Activated CD8-positive, alpha-beta memory T cell treated with anti-CD3 and anti-CD28 coated beads for 36 hours (primary cell): ENCODE results near the gene DIP2C. TPM values are rescaled to one million over a fixed set of nuclear protein-coding genes. Genes with fewer than 3 reads are reported as not detected.
"Not testable (repeated sequence)": the region's sequence is repeated elsewhere in the genome, so short reads cannot be mapped to it uniquely, and the experiment has no call there.

ENCODE experiments used
- CTCF ChIA-PET: fragments of 350-600 bp; sonication (Branson Sonifier 250); formaldehyde crosslinking; loops from one replicate; lab custom pipeline; 2021; ENCODE audit warnings: antibody characterized with exemption; lab: Charles Lee
- POLR2A ChIA-PET: fragments of 350-600 bp; sonication (Branson Sonifier 250); formaldehyde crosslinking; loops from one replicate; lab custom pipeline; 2021; ENCODE audit warnings: antibody characterized with exemption; lab: Charles Lee
- total RNA-seq, 2 experiments: library from RNA; stranded (reverse); gene quantifications; one replicate each; pipeline ENCODE4 v1.2.3, GENCODE V29; 2021

Gene DIP2C
- total RNA-seq, 2 experiments from 2014 or later: 0.08 TPM

DNA sequence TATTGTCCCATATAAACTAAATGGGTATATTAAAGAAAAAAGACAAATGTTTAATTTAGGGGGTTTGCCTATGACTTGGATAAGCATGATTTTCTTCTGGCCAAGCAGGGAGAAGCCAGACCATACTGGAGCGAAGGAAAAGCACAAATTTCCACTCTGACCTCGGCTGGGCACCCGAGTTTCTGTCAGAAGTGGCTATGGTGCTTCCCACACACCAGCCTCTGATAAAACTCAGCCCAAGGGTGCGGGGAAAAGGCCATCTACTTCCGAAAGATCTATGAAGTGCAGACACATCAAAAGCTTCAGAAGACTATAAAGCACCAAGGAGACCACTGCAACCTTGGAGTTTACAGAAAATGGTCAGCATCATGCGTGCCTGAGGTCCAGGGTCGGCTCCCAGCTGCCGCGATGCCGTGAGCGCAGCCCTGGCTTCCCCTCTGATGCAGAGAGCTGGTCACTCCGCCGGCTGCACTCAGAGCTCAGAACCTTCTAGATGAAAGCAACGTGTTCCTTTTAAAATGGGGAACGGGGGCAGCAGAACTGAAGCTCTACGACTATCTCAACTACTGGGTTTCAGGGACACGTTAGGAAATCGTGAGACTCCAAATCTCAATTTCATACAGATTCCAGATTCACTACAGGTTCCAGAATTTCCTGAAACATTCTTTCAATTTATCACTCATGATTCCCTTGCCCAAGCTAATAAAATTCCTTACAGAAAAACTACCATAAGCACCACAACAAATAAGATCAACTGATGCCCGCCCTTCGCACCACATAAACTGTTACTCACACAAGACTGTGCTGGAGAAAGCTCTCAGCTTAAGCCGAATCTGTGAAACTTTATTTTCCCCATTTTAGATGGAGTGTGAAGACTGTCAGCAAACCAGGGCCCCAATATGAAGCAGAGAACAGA lies 84.5 kb downstream of the DIP2C start:
- CTCF ChIA-PET: no interaction called here
- POLR2A ChIA-PET: no interaction called here

DNA sequence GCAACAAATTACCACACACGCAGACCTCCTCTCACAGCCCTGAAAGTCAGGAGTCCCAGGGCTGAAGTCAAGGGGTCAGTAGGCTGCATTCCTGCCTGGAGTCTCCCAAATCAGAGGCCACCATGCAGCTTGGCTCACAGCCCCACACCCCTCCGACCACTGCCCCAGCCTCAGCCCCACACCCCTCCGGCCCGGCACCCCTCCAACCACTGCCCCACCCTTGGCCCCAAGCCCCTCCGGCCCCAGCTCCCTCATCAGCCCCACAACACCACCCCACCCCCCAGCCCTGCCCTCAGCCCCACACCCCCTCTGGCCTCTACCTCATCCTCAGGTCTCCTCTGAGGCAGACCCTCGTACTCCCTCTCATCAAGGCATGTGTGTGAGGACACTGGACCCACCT lies 85.7 kb downstream of the DIP2C start:
- POLR2A ChIA-PET: no interaction called here
- CTCF ChIA-PET: no interaction called here

DNA sequence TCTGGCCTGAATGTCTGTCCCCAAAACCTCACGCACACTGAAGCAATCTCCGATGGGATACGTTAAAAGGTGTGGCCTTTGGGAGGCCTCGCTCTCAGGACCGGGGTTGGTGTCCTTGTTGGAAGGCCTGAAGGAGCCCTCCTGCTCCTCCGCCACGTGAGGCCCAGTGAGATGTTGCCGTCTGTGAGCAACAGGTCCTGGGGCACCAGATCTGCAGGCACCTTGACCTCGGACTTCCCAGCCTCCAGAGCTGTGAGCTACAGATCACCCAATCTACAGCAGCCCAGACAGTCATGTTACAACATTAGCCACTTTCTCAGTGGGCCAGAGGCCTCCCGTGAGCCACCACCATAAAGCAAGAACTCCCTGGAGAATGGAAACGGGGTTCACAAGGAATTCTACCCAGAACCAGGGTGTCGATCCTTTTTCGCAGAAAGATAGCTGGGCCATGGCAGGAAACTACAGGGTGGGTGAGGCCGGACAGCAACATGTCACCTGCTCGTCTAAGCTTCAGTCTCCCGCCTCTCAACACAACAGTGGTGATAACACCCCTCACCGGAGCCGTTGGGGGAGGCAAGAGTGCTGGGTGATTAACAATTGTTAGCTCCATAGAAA lies 87.0 kb downstream of the DIP2C start:
- ChIA-PET POLR2A (no interaction called here), CTCF (no interaction called here)

DNA sequence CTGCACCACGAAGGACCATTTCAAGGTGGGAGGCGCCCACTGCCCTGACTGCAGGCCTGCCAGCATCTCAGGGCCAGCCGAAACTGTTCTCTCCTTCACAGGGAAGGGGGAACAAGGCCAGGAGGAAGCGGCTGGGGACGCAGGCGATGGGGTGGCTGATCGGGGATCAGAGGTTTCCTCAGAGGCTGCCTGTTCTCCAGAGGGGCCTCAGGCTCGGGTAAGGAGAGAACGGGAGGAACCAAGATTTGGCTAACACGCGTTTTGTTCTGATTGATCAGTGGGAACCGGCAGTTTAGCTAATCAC lies 87.9 kb downstream of the DIP2C start:
- CTCF ChIA-PET: no interaction called here
- POLR2A ChIA-PET: no interaction called here

DNA sequence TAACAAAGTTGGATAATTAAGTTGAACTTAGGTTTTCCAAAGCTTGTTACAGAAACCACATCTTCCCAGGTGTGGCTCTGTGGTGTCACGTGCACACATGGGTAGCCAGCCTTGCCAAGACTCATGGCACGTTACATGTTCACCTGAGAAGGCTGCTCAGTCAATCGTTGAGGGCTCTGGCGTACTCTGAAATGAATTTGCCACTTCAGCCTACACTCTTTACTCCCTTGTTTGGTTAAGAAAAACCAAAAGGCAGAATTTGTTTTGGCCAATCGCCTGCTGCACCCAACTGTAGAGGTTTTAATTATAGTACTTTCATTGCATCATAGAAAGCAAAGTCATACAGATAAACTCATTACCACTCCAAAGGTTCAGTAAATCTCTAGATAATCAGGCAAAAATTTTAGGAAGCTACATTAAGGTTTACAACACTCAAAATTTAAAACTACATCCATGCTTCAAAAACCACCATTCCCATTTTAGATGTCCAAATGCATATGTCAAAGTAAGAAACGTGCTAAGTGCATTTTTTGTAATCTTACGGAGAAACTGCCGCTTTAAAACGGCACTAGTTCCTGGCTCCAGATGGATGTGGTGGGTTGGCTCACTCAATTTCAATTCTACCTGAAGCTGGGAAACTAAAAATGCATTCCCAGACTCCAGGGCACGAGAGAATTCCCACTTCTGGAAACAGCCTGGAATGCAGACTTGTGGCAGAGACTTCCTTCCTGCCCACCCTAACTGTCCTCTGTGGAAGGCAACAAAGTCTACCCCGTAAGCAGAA lies 88.4 kb downstream of the DIP2C start:
- ChIA-PET POLR2A (no interaction called here), CTCF (no interaction called here)

DNA sequence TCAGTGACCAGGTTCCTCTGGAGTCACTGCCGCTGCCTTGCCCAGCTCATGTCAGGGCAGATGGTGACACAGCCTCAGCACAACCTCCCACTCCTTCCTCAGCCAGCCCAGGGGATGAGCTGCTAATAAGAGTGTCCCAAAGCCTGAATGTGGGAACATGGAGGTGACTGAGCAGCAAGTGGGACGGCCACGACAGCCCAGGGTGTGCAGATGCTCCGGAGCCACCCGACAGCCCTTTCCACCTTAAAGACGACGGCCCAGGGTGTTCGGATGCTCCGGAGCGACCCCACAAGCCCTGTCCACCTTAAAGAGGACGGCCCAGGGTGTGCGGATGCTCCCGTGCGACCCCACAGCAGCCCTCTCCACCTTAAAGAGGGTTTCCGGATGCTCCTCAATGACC lies 89.2 kb downstream of the DIP2C start:
- POLR2A ChIA-PET: no interaction called here
- CTCF ChIA-PET: no interaction called here

DNA sequence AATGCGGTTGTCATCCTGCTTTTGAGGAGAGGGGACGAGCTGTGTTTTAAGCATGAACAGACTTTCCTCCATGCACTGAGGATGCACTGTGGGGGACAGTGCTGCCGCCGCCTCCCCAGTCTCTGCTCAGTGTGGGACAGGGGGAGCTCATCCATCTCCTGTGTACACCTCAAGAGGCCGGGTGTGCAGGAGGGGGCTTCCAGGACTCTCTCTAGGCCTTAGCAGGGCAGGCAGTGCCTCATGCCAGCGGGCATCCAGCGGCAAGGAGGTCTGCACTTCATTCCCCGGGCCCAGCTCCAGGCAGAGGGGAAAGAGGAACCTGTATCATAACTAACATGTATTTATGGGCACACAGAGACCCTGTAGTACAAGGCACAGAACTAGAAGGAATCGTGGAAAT lies 89.7 kb downstream of the DIP2C start:
- CTCF ChIA-PET: no interaction called here
- POLR2A ChIA-PET: no interaction called here

DNA sequence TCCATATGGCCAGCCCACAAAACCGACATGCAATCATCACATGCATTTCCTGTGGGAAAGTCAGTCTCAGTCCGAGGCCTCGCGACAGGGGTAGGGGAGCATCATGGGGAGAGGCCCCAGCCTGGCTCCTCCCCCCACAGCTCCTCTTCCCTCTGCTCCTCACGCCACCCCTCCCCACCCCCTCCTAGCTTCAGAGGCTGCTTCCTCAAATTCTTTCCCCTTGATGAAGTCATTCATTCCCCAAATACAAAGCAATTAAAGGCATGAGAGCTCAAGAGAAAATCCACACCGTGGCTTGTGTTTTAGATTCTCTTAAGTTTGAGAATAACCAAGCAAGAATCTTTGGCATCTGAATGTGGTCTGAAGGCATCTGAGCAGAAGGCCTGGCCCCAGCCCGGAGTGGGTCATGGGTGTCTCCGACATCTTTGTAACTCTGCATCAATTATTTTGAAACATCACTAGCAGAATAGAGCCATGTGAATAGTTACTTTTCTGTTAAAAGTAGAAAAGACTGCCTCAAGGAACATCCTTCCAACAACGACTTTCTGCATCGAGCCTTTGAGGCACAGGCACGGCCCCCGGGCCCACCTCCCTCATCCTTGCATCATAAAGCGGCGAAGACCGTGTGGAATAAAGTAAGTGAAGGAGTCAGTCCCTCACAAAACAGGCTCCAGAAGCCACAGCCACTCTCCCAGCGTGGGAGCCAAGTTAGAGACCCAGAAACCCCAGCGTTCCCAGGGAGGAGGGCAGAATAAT lies 90.9 kb downstream of the DIP2C start:
- ChIA-PET CTCF (no interaction called here), POLR2A (no interaction called here)

DNA sequence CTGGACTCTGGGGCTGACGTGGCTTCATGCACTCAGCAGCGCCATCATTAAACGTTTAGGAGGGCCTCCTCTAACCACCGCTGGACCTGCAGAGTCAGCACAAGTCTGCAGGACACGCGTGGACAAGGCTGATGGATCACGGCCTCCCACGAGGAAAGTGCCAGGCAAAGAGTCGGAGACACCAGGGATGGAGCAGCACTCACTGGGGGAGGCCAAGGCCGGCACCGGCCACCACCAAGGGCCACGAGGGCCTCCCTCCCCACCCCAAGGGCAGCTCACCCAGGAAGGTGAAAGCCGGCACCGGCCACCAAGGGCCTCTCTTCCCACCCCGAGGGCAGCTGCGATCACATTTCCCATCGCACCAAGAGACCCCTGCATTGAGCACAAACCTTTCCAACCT lies 91.5 kb downstream of the DIP2C start:
- ChIA-PET CTCF (no interaction called here), POLR2A (no interaction called here)

DNA sequence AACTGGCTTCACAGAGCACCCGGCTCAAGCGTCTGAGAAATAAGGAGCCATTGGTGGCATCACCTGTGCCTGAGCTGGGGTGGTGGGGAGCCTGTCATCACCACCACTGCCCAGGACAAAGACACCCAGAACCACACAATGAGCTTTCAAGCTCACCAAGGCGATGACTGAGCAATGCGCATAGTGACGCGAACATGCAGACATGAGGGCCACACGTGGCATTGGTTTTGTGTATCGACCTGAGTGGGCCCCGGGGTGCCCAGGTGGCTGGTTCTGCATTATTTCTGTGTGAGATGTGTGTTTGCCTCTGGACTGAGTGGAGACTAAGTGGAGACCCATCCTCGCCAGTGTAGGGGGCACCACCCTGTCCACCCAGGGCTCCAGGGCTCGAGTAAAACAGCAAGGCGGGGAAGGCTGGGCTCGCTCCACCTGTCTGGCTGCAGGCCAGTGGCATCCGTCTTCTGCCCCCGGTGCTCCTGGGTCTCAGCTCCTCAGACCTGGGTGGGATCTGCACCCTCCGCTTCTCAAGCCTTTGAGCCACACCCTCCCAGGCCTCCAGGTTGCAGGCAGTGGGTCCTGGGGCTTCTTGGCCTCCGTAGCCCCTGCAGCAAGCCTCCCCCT lies 92.6 kb downstream of the DIP2C start:
- ChIA-PET CTCF (no interaction called here), POLR2A (no interaction called here)

DNA sequence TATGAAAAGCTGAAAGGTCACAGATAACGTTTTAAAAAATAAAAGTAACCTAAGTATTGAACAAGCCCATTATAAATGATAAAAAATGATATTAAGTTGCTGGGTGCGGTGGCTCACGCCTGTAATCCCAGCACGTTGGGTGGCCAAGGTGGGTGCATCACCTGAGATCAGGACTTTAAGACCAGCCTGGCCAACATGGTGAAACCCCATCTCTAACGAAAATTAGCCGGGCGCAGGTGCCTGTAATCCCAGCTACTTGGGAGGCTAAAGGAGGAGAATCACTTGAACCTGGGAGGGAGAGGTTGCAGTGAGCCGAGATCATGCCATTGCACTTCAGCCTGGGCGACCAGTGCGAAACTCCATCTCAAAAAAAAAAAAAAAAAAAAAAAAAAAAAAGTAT lies 93.3 kb downstream of the DIP2C start:
- CTCF ChIA-PET: interaction anchor here (0.7 kb wide), 1 partner anchor 166 kb away, joined by 3 read pairs; no protein-coding TSS in a partner anchor
- POLR2A ChIA-PET: not testable (repeated sequence)

DNA sequence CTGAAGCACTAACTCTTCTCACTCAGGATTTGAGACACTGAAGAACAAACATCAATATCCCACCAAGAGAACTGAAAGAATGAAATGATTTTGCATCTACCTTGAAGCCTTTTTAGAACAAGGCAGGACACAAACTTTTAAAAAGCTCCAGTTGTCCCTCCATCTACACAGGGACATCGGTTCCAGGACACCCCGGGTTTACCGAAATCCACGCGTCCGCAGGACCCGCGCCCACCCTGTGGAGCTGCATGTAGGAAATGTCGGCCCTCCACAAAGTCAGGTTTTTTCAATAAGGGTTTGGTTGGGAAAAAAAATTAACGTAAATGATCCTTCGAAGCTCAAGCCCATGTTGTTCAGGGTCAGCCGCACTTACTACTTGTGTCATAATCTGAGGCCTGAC lies 94.0 kb downstream of the DIP2C start:
- POLR2A ChIA-PET: no interaction called here
- CTCF ChIA-PET: no interaction called here

DNA sequence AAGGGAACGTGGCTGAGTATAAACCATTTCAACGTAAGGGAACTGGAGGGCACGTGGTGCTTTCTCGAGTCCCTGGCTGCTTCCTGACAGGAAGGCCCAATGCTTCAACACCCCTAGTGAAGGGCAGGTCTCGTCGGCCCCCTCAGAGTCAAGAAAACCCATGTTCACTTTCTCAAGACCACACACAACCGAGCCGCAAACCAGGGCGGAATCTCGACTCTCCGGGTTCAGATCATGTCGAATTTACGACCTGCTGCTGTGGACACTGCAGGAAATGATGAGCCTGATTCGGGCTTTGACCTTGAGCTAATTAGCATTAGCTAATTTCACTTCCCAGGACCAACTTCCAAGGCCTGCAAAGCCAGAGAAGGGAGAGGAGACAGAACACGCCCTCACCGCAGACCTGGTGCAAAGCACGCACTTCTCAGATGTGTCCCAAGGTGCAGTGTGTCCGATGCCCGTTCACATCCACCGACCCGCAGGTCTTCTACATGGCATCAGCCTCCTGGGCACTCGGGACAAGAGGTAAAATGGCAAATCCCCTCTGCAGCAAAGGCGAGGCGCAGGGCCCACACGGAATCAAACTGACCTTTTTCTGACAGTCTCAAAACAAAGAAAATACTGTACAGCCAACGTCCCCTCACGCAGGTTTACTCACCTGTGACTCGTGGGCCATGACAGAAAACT lies 94.7 kb downstream of the DIP2C start:
- ChIA-PET CTCF (no interaction called here), POLR2A (no interaction called here)

DNA sequence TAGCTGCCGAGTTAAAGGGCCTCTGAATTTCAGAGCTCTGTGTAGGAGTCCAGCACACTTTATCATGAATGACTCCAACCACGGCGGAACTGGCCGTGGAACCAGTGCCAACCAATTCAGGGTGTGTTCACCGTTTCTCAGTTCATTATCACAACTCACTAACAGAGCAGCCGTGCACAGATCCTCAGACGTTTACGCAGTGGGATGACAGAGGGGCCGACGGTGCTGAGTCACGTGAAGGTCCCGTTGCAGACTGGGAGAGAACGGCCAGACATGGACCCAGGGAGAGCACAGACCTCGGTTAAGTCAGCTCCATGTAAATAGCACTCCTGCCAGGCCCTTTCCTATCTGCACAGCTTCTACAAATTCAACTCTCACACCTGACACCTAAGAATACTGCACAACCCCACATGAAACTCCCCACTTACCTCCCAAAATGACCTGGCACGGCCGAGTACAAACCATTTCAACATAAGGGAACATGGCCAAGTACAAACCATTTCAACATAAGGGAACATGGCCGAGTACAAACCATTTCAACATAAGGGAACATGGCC lies 95.5 kb downstream of the DIP2C start:
- CTCF ChIA-PET: no interaction called here

DNA sequence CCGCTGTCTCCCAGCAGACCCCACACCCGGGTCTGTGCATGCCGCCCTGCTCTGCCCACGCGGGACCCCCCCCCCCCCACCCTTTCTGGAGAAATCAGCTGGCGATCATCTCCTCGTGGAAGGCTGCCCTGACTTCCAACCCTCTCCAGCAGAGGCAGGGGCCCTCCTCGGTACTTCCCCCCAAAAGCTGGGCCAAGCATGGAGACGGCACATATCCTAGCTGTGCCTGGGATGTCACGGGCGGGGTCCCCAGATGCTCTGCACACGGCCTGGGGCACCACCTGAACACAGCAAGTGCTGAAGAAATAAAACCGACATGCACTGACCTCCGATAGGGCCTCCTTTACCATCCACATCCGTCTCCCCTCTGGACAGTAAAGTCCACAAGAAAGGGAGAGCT lies 96.0 kb downstream of the DIP2C start:
- ChIA-PET POLR2A (no interaction called here), CTCF (no interaction called here)

More for the DNA sequence above, 95.5 kb downstream of the DIP2C start:
- POLR2A ChIA-PET: no interaction called here

DNA sequence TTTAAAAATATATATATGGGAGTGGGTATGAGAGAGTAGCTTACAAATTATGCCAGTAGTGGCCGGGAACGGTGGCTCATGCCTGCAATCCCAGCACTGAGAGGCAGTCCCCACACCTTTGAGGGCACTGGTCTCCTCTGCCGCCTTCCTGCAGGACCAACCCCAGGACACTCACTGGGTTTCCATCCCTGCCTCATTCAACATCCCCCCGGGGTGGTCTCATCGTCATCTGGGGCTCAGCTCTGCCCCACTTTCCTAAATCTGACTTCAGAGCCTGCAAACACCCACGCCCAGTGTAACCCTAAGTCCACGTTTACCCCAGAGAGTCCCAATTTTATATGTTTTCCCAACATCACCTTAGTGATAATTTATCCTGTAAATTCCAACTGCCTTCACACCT lies 96.5 kb downstream of the DIP2C start:
- POLR2A ChIA-PET: no interaction called here

DNA sequence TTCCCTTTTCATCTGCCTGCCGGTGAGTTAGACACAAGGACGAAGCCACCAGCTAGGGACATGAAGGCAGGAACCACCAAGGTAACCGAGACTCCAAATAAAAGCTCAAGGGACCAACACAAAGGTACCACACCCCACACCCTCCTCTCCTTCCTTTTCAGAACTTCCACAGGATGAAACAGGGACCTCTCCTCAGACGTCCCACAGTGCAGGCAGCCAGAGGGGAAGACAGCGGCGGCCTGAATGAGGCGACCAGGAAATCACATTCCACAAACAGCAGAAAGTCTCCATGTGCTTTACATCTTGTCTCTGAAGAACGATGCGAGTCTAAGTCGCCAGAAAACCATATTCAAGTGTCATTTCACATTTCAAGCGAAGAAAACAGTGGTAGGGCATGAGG lies 97.8 kb downstream of the DIP2C start:
- ChIA-PET CTCF (no interaction called here), POLR2A (no interaction called here)

More for the DNA sequence above, 96.5 kb downstream of the DIP2C start:
- CTCF ChIA-PET: no interaction called here

DNA sequence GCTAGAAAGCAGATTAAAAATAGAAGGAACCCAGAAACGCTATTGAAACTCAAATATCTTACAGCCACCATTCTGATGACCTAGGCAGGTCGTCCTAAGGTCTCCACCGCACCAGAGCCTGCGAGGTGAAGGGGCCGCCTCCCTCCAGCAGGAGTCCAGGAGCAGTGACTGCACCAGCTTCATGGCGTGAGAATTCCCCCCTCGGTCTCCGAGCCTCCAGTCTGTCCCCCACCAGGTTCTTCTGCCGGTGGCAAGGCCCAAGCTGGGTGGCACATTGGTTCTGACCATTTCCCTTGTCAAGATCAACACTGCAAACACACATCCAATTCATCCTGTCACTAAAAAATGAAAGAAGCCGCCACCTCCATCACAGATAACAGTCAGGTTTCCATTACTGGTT lies 98.7 kb downstream of the DIP2C start:
- POLR2A ChIA-PET: no interaction called here
- CTCF ChIA-PET: no interaction called here
